Measurements from ENCODE around the gene CCDC66. TPM values are rescaled to one million over a fixed set of nuclear protein-coding genes. Genes with fewer than 3 reads are reported as not detected.

CCDC66 gene
- total and polyA plus RNA-seq, 2 of the 4 experiments (the other 2 are of a cell fraction): 6.0 to 9.1 TPM

GRCh38 chr3:56536735-56537134 lies 20.2 kb upstream of the CCDC66 start:
- no peak overlapping the region for H4K5ac ChIP-seq (ENCODE audit: low read depth, low read length)
- no peaks in the 10 kb centered on the region for H3K4me1 ChIP-seq (ENCODE audit: control insufficient read depth, insufficient read depth, low read length)
- no peak overlapping the region for H3K56ac ChIP-seq (ENCODE audit: extremely low read depth, insufficient read depth, low read length)
- no peak overlapping the region for H2BK15ac ChIP-seq (ENCODE audit: low read depth, low read length)
- no peaks in the 10 kb centered on the region for H3K79me1 ChIP-seq (ENCODE audit: low read depth in 1 of 2, low read length in 2 of 2)
- H4K91ac ChIP-seq (ENCODE audit: insufficient read depth, low read depth, low read length): no peak overlapping the region
- no peak overlapping the region for H3K14ac ChIP-seq (replicated peaks; ENCODE audit: low read depth, low read length)
- intact Hi-C loops (cut with micrococcal nuclease): no loop called here
- H3K4ac ChIP-seq (ENCODE audit: low read depth, low read length): no peak overlapping the region
- no peak overlapping the region for H3K9ac ChIP-seq (ENCODE audit: low read depth, low read length)
- no CpG with 5 or more reads among the region's 2 CpGs for WGBS, 2 experiments (ENCODE audit: extremely low coverage in 2 of 2, insufficient read length in 1 of 2)
- no peak overlapping the region for H2AK5ac ChIP-seq (ENCODE audit: low read depth, low read length)
- H2BK5ac ChIP-seq (ENCODE audit: low read depth, low read length, poor library complexity, severe bottlenecking): no peak overlapping the region
- DNase-seq (no peak), ATAC-seq (ENCODE audit: low read depth) (no peak)
- CTCF ChIA-PET: no interaction called here
- H2AFZ ChIP-seq (replicated peaks; ENCODE audit: low read length, poor library complexity): no peak overlapping the region
- H3K18ac ChIP-seq (ENCODE audit: low read depth, low read length): no peak overlapping the region
- POLR2A ChIA-PET (ENCODE audit: unreplicated experiment): no interaction called here
- no peak overlapping the region for H3K4me3 ChIP-seq (ENCODE audit: insufficient read depth, low read depth, low read length)
- no TSS peak for BruUV-seq (replicated peaks)
- TF ChIP-seq MXI1 (IDR thresholded peaks at IDR 0.05; ENCODE audit: borderline replicate concordance, low read depth, low read length): no peak
- no peak for TF ChIP-seq CHD1 (IDR thresholded peaks at IDR 0.05; ENCODE audit: low read depth, low read length)
- TF ChIP-seq SMC3 (IDR thresholded peaks at IDR 0.05; ENCODE audit: low read depth, low read length): no peak
- no peak for TF ChIP-seq FOS (IDR thresholded peaks at IDR 0.05; ENCODE audit: low read depth, low read length)
- no peak for TF ChIP-seq POLR2A (IDR thresholded peaks at IDR 0.05; ENCODE audit: low read depth, low read length)
- TF ChIP-seq CEBPB (IDR thresholded peaks at IDR 0.05; ENCODE audit: low read depth, low read length): no peak
- no peak for TF ChIP-seq RCOR1 (IDR thresholded peaks at IDR 0.05; ENCODE audit: insufficient replicate concordance, low read length)
- no peak for TF ChIP-seq USF2 (IDR thresholded peaks at IDR 0.05; ENCODE audit: low read depth, low read length)
- no peak overlapping the region for H3K27ac ChIP-seq (ENCODE audit: insufficient read depth, low read length)
- H4K20me1 ChIP-seq (ENCODE audit: insufficient read depth, low read length): no peaks in the 10 kb centered on the region
- no peak overlapping the region for H3K23ac ChIP-seq (ENCODE audit: low read depth, low read length)
- H3K9me1 ChIP-seq (ENCODE audit: insufficient read depth, low read length): no peaks in the 10 kb centered on the region
- in situ Hi-C loops (cut with MboI; ENCODE audit: low sequenced_read_pairs): no loop called here
- H3K36me3 ChIP-seq (ENCODE audit: control insufficient read depth, insufficient read depth, low read length): no peaks in the 10 kb centered on the region
- dilution Hi-C loops (cut with HindIII; ENCODE audit: low sequenced_read_pairs, unreplicated experiment): no loop called here
- no peak overlapping the region for H4K8ac ChIP-seq (ENCODE audit: low read depth in 2 of 2, low read length in 2 of 2)
- H2AK9ac ChIP-seq (replicated peaks; ENCODE audit: low read depth, low read length, poor library complexity): no peak overlapping the region
- H3K27me3 ChIP-seq (ENCODE audit: control insufficient read depth, insufficient read depth, low read length): no peaks in the 10 kb centered on the region
- H2BK120ac ChIP-seq (ENCODE audit: low read depth, low read length): no peak overlapping the region
- H3K4me2 ChIP-seq (ENCODE audit: low read depth, low read length): no peak overlapping the region
- H3K9me3 ChIP-seq (ENCODE audit: control insufficient read depth, insufficient read depth, low read length): no peaks in the 10 kb centered on the region
- no peak overlapping the region for H2BK20ac ChIP-seq (ENCODE audit: low read depth, low read length)
